IMR-90 (cell line): ENCODE measurements around the gene DNMT3L. TPM values are rescaled to one million over a fixed set of nuclear protein-coding genes. Genes with fewer than 3 reads are reported as not detected.

Source experiments
- ATAC-seq: fragments of 200-7000 bp; cut with Tn5 transposase; 2 replicates; pipeline ENCODE4 v1.9.1; 2020; ENCODE audit warnings: low read depth, mild to moderate bottlenecking, moderate library complexity
- BruUV-seq: library from RNA; stranded (reverse); fragments of 400-500 nt; replicated peaks from 2 replicates; lab custom pipeline; 2021; lab: Mats Ljungman, UMichigan
- CTCF ChIA-PET: fragments of 300-600 bp; formaldehyde crosslinking; extraction: SDS; loops from one replicate; lab custom pipeline; 2021; ENCODE audit warnings: antibody characterized with exemption; lab: Yijun Ruan, JAX
- POLR2A ChIA-PET: fragments of 300-600 bp; sonication (Branson Sonifier 250); formaldehyde crosslinking; loops from one replicate; lab custom pipeline; 2022; ENCODE audit warnings: antibody characterized with exemption; ENCODE audit not compliant: unreplicated experiment; lab: Charles Lee
- DNase-seq: peaks from one replicate; pipeline ENCODE4 v3.0.0; 2013
- H2AFZ ChIP-seq: replicated peaks from 2 replicates; pipeline ENCODE3; 2013; ENCODE audit warnings: low read length, mild to moderate bottlenecking; ENCODE audit not compliant: poor library complexity
- H2AK5ac ChIP-seq: 2 replicates; pipeline ENCODE4 v1.6.1; 2013; ENCODE audit warnings: low read depth, low read length, inconsistent platforms
- H2AK9ac ChIP-seq: replicated peaks from 2 replicates; pipeline ENCODE3; 2013; ENCODE audit warnings: mild to moderate bottlenecking, low read depth, low read length, moderate library complexity; ENCODE audit not compliant: poor library complexity
- H2BK120ac ChIP-seq: 2 replicates; pipeline ENCODE4 v1.6.1; 2013; ENCODE audit warnings: low read depth, low read length, inconsistent platforms
- H2BK15ac ChIP-seq: 3 replicates; pipeline ENCODE4 v1.6.1; 2013; ENCODE audit warnings: low read depth, low read length, inconsistent platforms
- H2BK20ac ChIP-seq: 2 replicates; pipeline ENCODE4 v1.6.1; 2013; ENCODE audit warnings: low read depth, mild to moderate bottlenecking, inconsistent platforms, low read length, moderate library complexity
- H2BK5ac ChIP-seq: 2 replicates; pipeline ENCODE4 v1.6.1; 2013; ENCODE audit warnings: mild to moderate bottlenecking, low read depth, low read length, inconsistent platforms; ENCODE audit not compliant: poor library complexity, severe bottlenecking
- H3K14ac ChIP-seq: replicated peaks from 2 replicates; pipeline ENCODE4 v1.6.1; 2013; ENCODE audit warnings: low read depth, low read length, inconsistent platforms
- H3K18ac ChIP-seq: 2 replicates; pipeline ENCODE4 v1.6.1; 2013; ENCODE audit warnings: low read depth, low read length, control low read depth
- H3K23ac ChIP-seq: 2 replicates; pipeline ENCODE4 v1.6.1; 2013; ENCODE audit warnings: low read depth, low read length, inconsistent platforms
- H3K27ac ChIP-seq: 2 replicates; pipeline ENCODE4 v1.5.1; 2013; ENCODE audit warnings: mild to moderate bottlenecking, control low read depth, low read length; ENCODE audit not compliant: insufficient read depth
- H3K27me3 ChIP-seq: 2 replicates; pipeline ENCODE4 v1.6.1; 2013; ENCODE audit warnings: low read length; ENCODE audit not compliant: control insufficient read depth, insufficient read depth
- H3K36me3 ChIP-seq: 2 replicates; pipeline ENCODE4 v1.6.1; 2013; ENCODE audit warnings: low read length, mixed read lengths; ENCODE audit not compliant: control insufficient read depth, insufficient read depth
- H3K4ac ChIP-seq: 2 replicates; pipeline ENCODE4 v1.6.1; 2013; ENCODE audit warnings: low read depth, low read length, inconsistent platforms
- H3K4me1 ChIP-seq: 2 replicates; pipeline ENCODE4 v1.6.1; 2013; ENCODE audit warnings: low read length, mixed read lengths; ENCODE audit not compliant: control insufficient read depth, insufficient read depth
- H3K4me2 ChIP-seq: 2 replicates; pipeline ENCODE4 v1.6.1; 2013; ENCODE audit warnings: low read depth, mild to moderate bottlenecking, control low read depth, low read length, moderate library complexity
- H3K4me3 ChIP-seq: 2 replicates; pipeline ENCODE4 v1.5.1; 2013; ENCODE audit warnings: low read depth, mild to moderate bottlenecking, control low read depth, low read length, moderate library complexity; ENCODE audit not compliant: insufficient read depth
- H3K56ac ChIP-seq: 2 replicates; pipeline ENCODE4 v1.6.1; 2013; ENCODE audit warnings: low read length, inconsistent platforms; ENCODE audit not compliant: insufficient read depth; ENCODE audit errors: extremely low read depth
- H3K79me1 ChIP-seq, 2 experiments: 2 replicates each; pipeline ENCODE4 v1.6.1; 2013; ENCODE audit warnings: low read length in 2 of 2, inconsistent platforms in 1 of 2, low read depth in 1 of 2
- H3K9ac ChIP-seq: 2 replicates; pipeline ENCODE4 v1.6.1; 2013; ENCODE audit warnings: low read depth, low read length, control low read depth
- H3K9me1 ChIP-seq: 2 replicates; pipeline ENCODE4 v1.6.1; 2013; ENCODE audit warnings: low read length, inconsistent platforms; ENCODE audit not compliant: insufficient read depth
- H3K9me3 ChIP-seq: 2 replicates; pipeline ENCODE4 v1.6.1; 2013; ENCODE audit warnings: low read length; ENCODE audit not compliant: control insufficient read depth, insufficient read depth
- H4K20me1 ChIP-seq: 2 replicates; pipeline ENCODE4 v1.6.1; 2013; ENCODE audit warnings: low read length, inconsistent platforms; ENCODE audit not compliant: insufficient read depth
- H4K5ac ChIP-seq: 2 replicates; pipeline ENCODE4 v1.6.1; 2013; ENCODE audit warnings: mild to moderate bottlenecking, low read depth, low read length, control low read depth
- H4K8ac ChIP-seq, 2 experiments: 2 replicates each; pipeline ENCODE4 v1.6.1; 2013; ENCODE audit warnings: low read depth in 2 of 2, low read length in 2 of 2, control low read depth in 1 of 2, inconsistent platforms in 1 of 2
- H4K91ac ChIP-seq: 2 replicates; pipeline ENCODE4 v1.6.1; 2013; ENCODE audit warnings: low read depth, low read length, inconsistent platforms; ENCODE audit not compliant: insufficient read depth
- BHLHE40 ChIP-seq: fragments of 150-350 bp; IDR thresholded peaks from 2 replicates; pipeline ENCODE4 v1.6.1; 2016; ENCODE audit warnings: mild to moderate bottlenecking, low read depth, low read length
- CEBPB ChIP-seq: IDR thresholded peaks from 2 replicates; pipeline ENCODE4 v1.6.1; 2012; ENCODE audit warnings: low read depth, low read length, improper control_type of control experiment
- CHD1 ChIP-seq: IDR thresholded peaks from 2 replicates; pipeline ENCODE4 v1.6.1; 2012; ENCODE audit warnings: low read depth, low read length, improper control_type of control experiment
- CTCF ChIP-seq: conservative IDR thresholded peaks from 2 replicates; pipeline ENCODE4 v1.5.1; 2012; ENCODE audit warnings: mild to moderate bottlenecking, low read depth, low read length, improper control_type of control experiment
- FOS ChIP-seq: fragments of 150-350 bp; IDR thresholded peaks from 2 replicates; pipeline ENCODE4 v1.6.1; 2016; ENCODE audit warnings: low read depth, low read length
- MAFK ChIP-seq: IDR thresholded peaks from 2 replicates; pipeline ENCODE4 v1.6.1; 2012; ENCODE audit warnings: low read depth, low read length, improper control_type of control experiment
- MAZ ChIP-seq: IDR thresholded peaks from 2 replicates; pipeline ENCODE4 v1.6.1; 2012; ENCODE audit warnings: low read depth, mild to moderate bottlenecking, low read length, improper control_type of control experiment, moderate library complexity, borderline replicate concordance
- MXI1 ChIP-seq: IDR thresholded peaks from 2 replicates; pipeline ENCODE4 v1.6.1; 2012; ENCODE audit warnings: low read depth, mild to moderate bottlenecking, low read length, moderate library complexity, borderline replicate concordance
- NFE2L2 ChIP-seq: fragments of 150-350 bp; IDR thresholded peaks from 2 replicates; pipeline ENCODE4 v1.6.1; 2016; ENCODE audit warnings: low read depth, mild to moderate bottlenecking, low read length
- RAD21 ChIP-seq: IDR thresholded peaks from 2 replicates; pipeline ENCODE4 v1.6.1; 2012; ENCODE audit warnings: low read length, improper control_type of control experiment
- RCOR1 ChIP-seq: IDR thresholded peaks from 2 replicates; pipeline ENCODE4 v1.6.1; 2012; ENCODE audit warnings: mild to moderate bottlenecking, low read length, improper control_type of control experiment; ENCODE audit not compliant: insufficient replicate concordance
- RFX5 ChIP-seq: IDR thresholded peaks from 2 replicates; pipeline ENCODE4 v1.8.0; 2012; ENCODE audit warnings: low read depth, mild to moderate bottlenecking, low read length, moderate library complexity
- SMC3 ChIP-seq: fragments of 150-350 bp; IDR thresholded peaks from 2 replicates; pipeline ENCODE4 v1.6.1; 2016; ENCODE audit warnings: low read depth, mild to moderate bottlenecking, antibody characterized with exemption, low read length, moderate library complexity
- WGBS, 2 experiments: methylation state at CpG; one replicate each; pipeline versions ENCODE4 v1.1.5 to v1.1.7; 2013; ENCODE audit warnings: missing lambda C conversion rate in 2 of 2; ENCODE audit not compliant: insufficient read length in 1 of 2; ENCODE audit errors: extremely low coverage in 2 of 2; 5-methylcytosine and 5-hydroxymethylcytosine counted together
- dilution Hi-C: fragments of 300-500 bp; cut with HindIII; formaldehyde crosslinking; loops from one replicate; pipeline ENCODE4 v1.14.3; 2018; ENCODE audit warnings: low sequenced_read_pairs; ENCODE audit not compliant: unreplicated experiment
- in situ Hi-C: fragments of 300-500 bp; cut with MboI; formaldehyde crosslinking; loops from 3 replicates; pipeline ENCODE4 v1.14.3; 2019; ENCODE audit warnings: low sequenced_read_pairs, inconsistent platforms, mixed read lengths
- intact Hi-C: fragments of 100-400 bp; cut with micrococcal nuclease; formaldehyde crosslinking; loops from 2 replicates; pipeline ENCODE4 v1.10.0; 2022
- polyA plus RNA-seq, 3 experiments: library from polyadenylated mRNA; depleted of rRNA; stranded (reverse); fragments of >200 nt; gene quantifications; 2 replicates each; pipeline ENCODE4 v1.2.3, GENCODE V29; 2012; ENCODE audit warnings: low replicate concordance in 1 of 3
- total RNA-seq: library from RNA; depleted of rRNA; stranded (reverse); fragments of >200 nt; gene quantifications from 2 replicates; pipeline ENCODE4 v1.2.3, GENCODE V29; 2012
- TF ChIP-seq, protein P1 (sequence below): fragments of 150-350 bp; IDR thresholded peaks from 2 replicates; pipeline ENCODE4 v1.6.1; 2017; ENCODE audit warnings: mild to moderate bottlenecking, antibody characterized with exemption, low read length, low read depth
- TF ChIP-seq, protein P2 (sequence below): fragments of 150-350 bp; IDR thresholded peaks from 2 replicates; pipeline ENCODE4 v1.6.1; 2016; ENCODE audit warnings: low read depth, mild to moderate bottlenecking, low read length, moderate library complexity, borderline replicate concordance

Gene DNMT3L
- total and polyA plus RNA-seq, 2 of the 4 experiments (the other 2 are of a cell fraction): not detected

- Histone ChIP-seq H2AFZ (no peak overlapping the region), H3K79me1 (peaks cover 15 to 54% of the 10 kb centered on the region in 2 experiments), H4K5ac (no peak overlapping the region), H4K8ac (no peak overlapping the region), H3K9me1 (no peaks in the 10 kb centered on the region), H3K18ac (no peak overlapping the region), H3K9me3 (no peaks in the 10 kb centered on the region), H3K4ac (no peak overlapping the region), H2AK9ac (peak overlapping the region; percentile 70), H3K4me2 (no peak overlapping the region), H2BK15ac (no peak overlapping the region), H4K91ac (no peak overlapping the region), H3K4me3 (no peak overlapping the region), H3K36me3 (peaks cover 40% of the 10 kb centered on the region), H3K4me1 (peaks cover 11% of the 10 kb centered on the region), H3K56ac (no peak overlapping the region), H2AK5ac (no peak overlapping the region), H3K27ac (no peak overlapping the region), H2BK20ac (no peak overlapping the region), H3K9ac (no peak overlapping the region), H4K20me1 (peaks cover 61% of the 10 kb centered on the region), H2BK120ac (no peak overlapping the region), H2BK5ac (no peak overlapping the region), H3K23ac (no peak overlapping the region), H3K27me3 (no peaks in the 10 kb centered on the region), H3K14ac (no peak overlapping the region)
- CTCF ChIA-PET: no interaction called here
- no TSS peak for BruUV-seq
- ATAC-seq (peak; percentile 18; the same call in 1 of the 2 replicates), DNase-seq (peak; percentile 18)
- dilution Hi-C loops: no loop called here
- TF ChIP-seq MAFK (no peak), FOS (no peak), NFE2L2 (no peak), RCOR1 (no peak), MXI1 (no peak), CHD1 (no peak), BHLHE40 (no peak), RFX5 (no peak), RAD21 (no peak), SMC3 (no peak), MAZ (no peak), CTCF (no peak), CEBPB (no peak)
- TF ChIP-seq, protein P1, sequence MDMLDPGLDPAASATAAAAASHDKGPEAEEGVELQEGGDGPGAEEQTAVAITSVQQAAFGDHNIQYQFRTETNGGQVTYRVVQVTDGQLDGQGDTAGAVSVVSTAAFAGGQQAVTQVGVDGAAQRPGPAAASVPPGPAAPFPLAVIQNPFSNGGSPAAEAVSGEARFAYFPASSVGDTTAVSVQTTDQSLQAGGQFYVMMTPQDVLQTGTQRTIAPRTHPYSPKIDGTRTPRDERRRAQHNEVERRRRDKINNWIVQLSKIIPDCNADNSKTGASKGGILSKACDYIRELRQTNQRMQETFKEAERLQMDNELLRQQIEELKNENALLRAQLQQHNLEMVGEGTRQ: no peak
- TF ChIP-seq, protein P2, sequence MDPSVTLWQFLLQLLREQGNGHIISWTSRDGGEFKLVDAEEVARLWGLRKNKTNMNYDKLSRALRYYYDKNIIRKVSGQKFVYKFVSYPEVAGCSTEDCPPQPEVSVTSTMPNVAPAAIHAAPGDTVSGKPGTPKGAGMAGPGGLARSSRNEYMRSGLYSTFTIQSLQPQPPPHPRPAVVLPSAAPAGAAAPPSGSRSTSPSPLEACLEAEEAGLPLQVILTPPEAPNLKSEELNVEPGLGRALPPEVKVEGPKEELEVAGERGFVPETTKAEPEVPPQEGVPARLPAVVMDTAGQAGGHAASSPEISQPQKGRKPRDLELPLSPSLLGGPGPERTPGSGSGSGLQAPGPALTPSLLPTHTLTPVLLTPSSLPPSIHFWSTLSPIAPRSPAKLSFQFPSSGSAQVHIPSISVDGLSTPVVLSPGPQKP: no peak
- intact Hi-C loops: no loop called here
- POLR2A ChIA-PET: no interaction called here
- 90% methylated on average over 10 of the region's 21 CpGs; no CpG with 5 or more reads in 1 of the 2 experiments for WGBS, 2 experiments
- in situ Hi-C loops: no loop called here
These were observed 45.4 kb upstream of the DNMT3L start for GRCh38 chr21:44306936-44307704.
